Breast epithelium (tissue), 3 donors: ENCODE results near the gene CFAP97D2.

Source experiments
- POLR2A ChIP-seq: fragments of 450-650 bp; IDR thresholded peaks from one replicate; pipeline ENCODE4 v1.6.1; 2016; ENCODE audit warnings: antibody characterized with exemption, mild to moderate bottlenecking, moderate library complexity
- TF ChIP-seq, protein P1 (sequence below), 3 donors: fragments of 450-650 bp; IDR thresholded peaks; one replicate each; pipeline ENCODE4 v1.5.1; 2016 to 2017; ENCODE audit warnings: antibody characterized with exemption in 3 of 3, mild to moderate bottlenecking in 3 of 3, moderate library complexity in 3 of 3

DNA sequence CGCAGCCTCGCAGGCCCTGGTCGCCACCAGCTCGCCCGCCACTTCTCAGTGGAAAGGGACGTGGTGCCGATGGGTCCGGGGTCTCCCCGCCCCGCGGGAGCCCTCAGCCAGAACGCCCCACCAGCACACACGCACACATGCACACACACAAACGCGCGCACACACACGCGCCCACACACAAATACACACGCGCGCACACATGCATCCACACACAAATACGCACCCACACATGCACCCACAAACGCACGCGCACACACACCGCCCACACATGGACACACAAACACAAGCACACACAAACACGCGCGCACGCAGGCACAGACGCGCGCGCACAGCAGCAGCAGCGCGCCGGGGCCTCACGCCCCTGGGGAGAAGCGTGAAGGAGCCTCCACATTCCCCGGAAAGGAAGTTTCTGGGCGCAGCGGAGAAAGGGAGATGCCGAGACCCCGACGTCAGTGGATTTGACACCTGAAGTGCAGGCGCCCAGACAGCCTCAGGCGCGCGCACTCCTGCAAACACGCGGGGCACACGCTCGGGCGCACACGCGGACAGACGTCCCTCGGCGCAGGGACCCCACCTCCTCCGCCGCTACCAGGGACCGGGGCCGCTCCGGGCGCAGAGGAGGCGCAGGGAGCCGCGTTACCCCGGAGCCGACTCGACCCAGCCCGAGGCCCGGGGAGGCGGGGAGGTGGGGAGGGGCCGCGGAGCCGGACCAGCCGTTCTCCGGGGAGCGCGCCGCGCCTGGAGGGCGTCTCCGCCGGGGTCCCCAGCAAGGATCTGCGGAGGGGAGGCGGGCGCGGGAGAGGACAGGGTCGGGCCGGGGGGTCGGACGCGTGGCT is 47.3 kb upstream of the CFAP97D2 start:
- TF ChIP-seq, protein P1, sequence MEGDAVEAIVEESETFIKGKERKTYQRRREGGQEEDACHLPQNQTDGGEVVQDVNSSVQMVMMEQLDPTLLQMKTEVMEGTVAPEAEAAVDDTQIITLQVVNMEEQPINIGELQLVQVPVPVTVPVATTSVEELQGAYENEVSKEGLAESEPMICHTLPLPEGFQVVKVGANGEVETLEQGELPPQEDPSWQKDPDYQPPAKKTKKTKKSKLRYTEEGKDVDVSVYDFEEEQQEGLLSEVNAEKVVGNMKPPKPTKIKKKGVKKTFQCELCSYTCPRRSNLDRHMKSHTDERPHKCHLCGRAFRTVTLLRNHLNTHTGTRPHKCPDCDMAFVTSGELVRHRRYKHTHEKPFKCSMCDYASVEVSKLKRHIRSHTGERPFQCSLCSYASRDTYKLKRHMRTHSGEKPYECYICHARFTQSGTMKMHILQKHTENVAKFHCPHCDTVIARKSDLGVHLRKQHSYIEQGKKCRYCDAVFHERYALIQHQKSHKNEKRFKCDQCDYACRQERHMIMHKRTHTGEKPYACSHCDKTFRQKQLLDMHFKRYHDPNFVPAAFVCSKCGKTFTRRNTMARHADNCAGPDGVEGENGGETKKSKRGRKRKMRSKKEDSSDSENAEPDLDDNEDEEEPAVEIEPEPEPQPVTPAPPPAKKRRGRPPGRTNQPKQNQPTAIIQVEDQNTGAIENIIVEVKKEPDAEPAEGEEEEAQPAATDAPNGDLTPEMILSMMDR (IDR thresholded peaks at IDR 0.05), result no peak
- no peak for TF ChIP-seq POLR2A
